Uterus (tissue), 4 donors: Measurements from ENCODE around the gene CA10. TPM values are rescaled to one million over a fixed set of nuclear protein-coding genes. Genes with fewer than 3 reads are reported as not detected.

Experiments
- DNase-seq, 2 donors: peaks; one replicate each; pipeline ENCODE4 v3.0.0-alpha.2; 2019 to 2020
- H3K27ac ChIP-seq, 2 donors: fragments of 200-600 bp; sonication (generic); 1 replicate in 1 of 2; 2 replicates in 1 of 2; pipeline ENCODE4 v1.5.1; 2016 to 2018
- H3K27me3 ChIP-seq, 2 donors: fragments of 200-600 bp; sonication (generic); one replicate each; pipeline ENCODE4 v1.5.1; 2018 to 2019; ENCODE audit warnings: control low read depth in 1 of 2
- H3K36me3 ChIP-seq, 2 donors: fragments of 200-600 bp; sonication (generic); one replicate each; pipeline ENCODE4 v1.5.1; 2019; ENCODE audit warnings: control low read depth in 1 of 2
- H3K4me1 ChIP-seq, 2 donors: fragments of 200-600 bp; sonication (generic); one replicate each; pipeline ENCODE4 v1.5.1; 2018 to 2019; ENCODE audit warnings: control low read depth in 1 of 2
- H3K4me3 ChIP-seq, 2 donors: fragments of 200-600 bp; sonication (generic); 1 replicate in 1 of 2; 2 replicates in 1 of 2; pipeline ENCODE4 v1.5.1; 2018 to 2019; ENCODE audit warnings: mild to moderate bottlenecking in 1 of 2
- H3K9me3 ChIP-seq, 2 donors: fragments of 200-600 bp; sonication (generic); one replicate each; pipeline ENCODE4 v1.5.1; 2019; ENCODE audit warnings: control low read depth in 1 of 2
- CTCF ChIP-seq, 4 experiments: fragments of 200-600 bp in 2 of 4; fragments of 450-650 bp in 2 of 4; sonication (generic) in 2 of 4; IDR thresholded peaks; one replicate each; pipeline ENCODE4 v1.5.1; 2016 to 2019; ENCODE audit warnings: antibody characterized with exemption in 4 of 4, mild to moderate bottlenecking in 2 of 4, moderate library complexity in 1 of 4
- POLR2A ChIP-seq, 2 donors: fragments of 450-650 bp; IDR thresholded peaks; one replicate each; pipeline ENCODE4 v1.6.1; 2016; ENCODE audit warnings: antibody characterized with exemption in 2 of 2, mild to moderate bottlenecking in 1 of 2, moderate library complexity in 1 of 2
- intact Hi-C: fragments of 100-400 bp; cut with DNase I; formaldehyde crosslinking; loops from one replicate; pipeline ENCODE4 v1.15.1; 2023; ENCODE audit warnings: low total_unique reads
- total RNA-seq, 4 donors: library from RNA; depleted of rRNA in 3 of 4; stranded (reverse); fragments of >200 nt in 3 of 4; gene quantifications; one replicate each; pipeline versions ENCODE4 v1.1.0 to v1.2.4, GENCODE V29; 2014 to 2023
- donor health status: DM: yes; HTN: yes; CAD: no.

CA10 gene
- total RNA-seq, 4 donors from 2014 or later, result 5.3 TPM; not detected in 3

- H3K36me3 ChIP-seq, result no peaks in the 10 kb centered on the region
- H3K27ac ChIP-seq, result no peak overlapping the region
- no peak overlapping the region for H3K4me3 ChIP-seq
- no peaks in the 10 kb centered on the region for H3K4me1 ChIP-seq
- no peaks in the 10 kb centered on the region for H3K27me3 ChIP-seq
- no peak for DNase-seq
- intact Hi-C loops, result no loop called here
- TF ChIP-seq POLR2A (IDR thresholded peaks at IDR 0.05), result no peak
- peak in 2 of 4 experiments; percentile 20 to 32 for TF ChIP-seq CTCF (IDR thresholded peaks at IDR 0.05)
- no peaks in the 10 kb centered on the region for H3K9me3 ChIP-seq
These were observed 297.5 kb downstream of the CA10 start for GRCh38 chr17:51860954-51861561.

GRCh38 chr17:51857052-51857597 lies 301.4 kb downstream of the CA10 start:
- intact Hi-C loops, result no loop called here
- Histone ChIP-seq H3K9me3 (no peaks in the 10 kb centered on the region), H3K36me3 (no peaks in the 10 kb centered on the region), H3K27ac (no peak overlapping the region), H3K4me1 (no peaks in the 10 kb centered on the region), H3K27me3 (no peaks in the 10 kb centered on the region), H3K4me3 (no peak overlapping the region)
- DNase-seq, result no peak
- TF ChIP-seq CTCF (IDR thresholded peaks at IDR 0.05) (no peak), POLR2A (IDR thresholded peaks at IDR 0.05) (no peak)

- H3K4me1 ChIP-seq, result no peaks in the 10 kb centered on the region
- no peaks in the 10 kb centered on the region for H3K27me3 ChIP-seq
- TF ChIP-seq CTCF (IDR thresholded peaks at IDR 0.05) (no peak), POLR2A (IDR thresholded peaks at IDR 0.05) (no peak)
- H3K9me3 ChIP-seq, result no peaks in the 10 kb centered on the region
- H3K4me3 ChIP-seq, result no peak overlapping the region
- intact Hi-C loops, result no loop called here
- no peak for DNase-seq
- no peaks in the 10 kb centered on the region for H3K36me3 ChIP-seq
- no peak overlapping the region for H3K27ac ChIP-seq
These were observed 302.7 kb downstream of the CA10 start for GRCh38 chr17:51855806-51856205.

- no peak for TF ChIP-seq CTCF (IDR thresholded peaks at IDR 0.05)
- TF ChIP-seq POLR2A (IDR thresholded peaks at IDR 0.05), result no peak
- Histone ChIP-seq H3K4me3 (no peak overlapping the region), H3K27ac (no peak overlapping the region), H3K4me1 (no peaks in the 10 kb centered on the region), H3K27me3 (no peaks in the 10 kb centered on the region), H3K36me3 (no peaks in the 10 kb centered on the region), H3K9me3 (no peaks in the 10 kb centered on the region)
- intact Hi-C loops, result no loop called here
- DNase-seq, result no peak
These were observed 304.7 kb downstream of the CA10 start for GRCh38 chr17:51853857-51854256.

- Histone ChIP-seq H3K4me3 (no peak overlapping the region), H3K4me1 (no peaks in the 10 kb centered on the region), H3K36me3 (no peaks in the 10 kb centered on the region), H3K27ac (no peak overlapping the region), H3K9me3 (no peaks in the 10 kb centered on the region), H3K27me3 (no peaks in the 10 kb centered on the region)
- no peak for DNase-seq
- intact Hi-C loops, result no loop called here
- TF ChIP-seq CTCF (IDR thresholded peaks at IDR 0.05) (no peak), POLR2A (IDR thresholded peaks at IDR 0.05) (no peak)
These were observed 305.9 kb downstream of the CA10 start for GRCh38 chr17:51852603-51853002.
